ENCODE results near the gene SLC30A7.
"Not testable (repeated sequence)": the region's sequence is repeated elsewhere in the genome, so short reads cannot be mapped to it uniquely, and the experiment has no call there.

SLC30A7 gene

GRCh38 chr1:100942304-100943046, 46.6 kb downstream of the SLC30A7 start:
- DNase-seq, result no peak

GRCh38 chr1:100943533-100943932, 47.6 kb downstream of the SLC30A7 start:
- DNase-seq, result no peak

DNA sequence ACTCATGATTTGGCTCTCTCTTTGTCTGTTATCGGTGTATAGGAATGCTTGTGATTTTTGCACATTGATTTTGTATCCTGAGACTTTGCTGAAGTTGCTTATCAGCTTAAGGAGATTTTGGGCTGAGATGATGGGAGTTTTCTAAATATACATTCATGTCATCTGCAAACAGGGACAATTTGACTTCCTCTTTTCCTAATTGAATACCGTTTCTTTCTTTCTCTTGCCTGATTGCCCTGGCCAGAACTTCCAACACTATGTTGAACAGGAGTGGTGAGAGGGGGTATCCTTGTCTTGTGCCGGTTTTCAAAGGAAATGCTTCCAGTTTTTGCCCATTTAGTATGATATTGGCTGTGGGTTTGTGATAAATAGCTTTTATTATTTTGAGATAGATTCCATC, 50.2 kb downstream of the SLC30A7 start:
- DNase-seq, result not testable (repeated sequence)

- DNase-seq, result not testable (repeated sequence)
These were observed 51.9 kb downstream of the SLC30A7 start for GRCh38 chr1:100947816-100948215.

GRCh38 chr1:100948721-100949405, 53.0 kb downstream of the SLC30A7 start:
- not testable (repeated sequence) for DNase-seq

DNA sequence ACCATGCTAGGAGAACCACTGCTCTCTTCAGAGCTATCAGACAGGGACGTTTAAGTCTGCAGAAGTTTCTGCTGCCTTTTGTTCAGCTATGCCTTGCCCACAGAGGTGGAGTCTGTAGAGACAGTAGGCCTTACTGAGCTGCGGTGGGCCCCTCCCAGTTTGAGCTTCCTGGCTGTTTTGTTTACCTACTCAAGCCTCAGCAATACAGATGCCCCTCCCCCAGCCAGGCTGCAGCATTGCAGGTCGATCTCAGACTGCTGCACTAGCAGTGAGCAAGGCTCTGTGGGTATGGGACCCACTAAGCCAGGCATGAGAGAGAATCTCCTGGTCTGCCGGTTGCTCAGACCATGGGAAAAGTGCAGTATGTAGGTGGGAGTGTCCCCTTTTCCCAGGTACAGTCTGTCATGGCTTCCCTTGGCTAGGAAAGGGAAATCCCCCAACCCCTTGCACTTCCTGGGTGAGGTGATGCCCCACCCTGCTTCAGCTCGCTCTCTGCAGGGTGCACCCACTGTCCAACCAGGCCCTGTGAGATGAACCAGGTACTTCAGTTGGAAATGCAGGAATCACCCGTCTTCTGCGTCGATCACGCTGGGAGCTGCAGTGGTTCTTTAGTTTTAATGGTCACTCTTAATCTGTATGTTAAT, 53.7 kb downstream of the SLC30A7 start:
- DNase-seq, result not testable (repeated sequence)

DNA sequence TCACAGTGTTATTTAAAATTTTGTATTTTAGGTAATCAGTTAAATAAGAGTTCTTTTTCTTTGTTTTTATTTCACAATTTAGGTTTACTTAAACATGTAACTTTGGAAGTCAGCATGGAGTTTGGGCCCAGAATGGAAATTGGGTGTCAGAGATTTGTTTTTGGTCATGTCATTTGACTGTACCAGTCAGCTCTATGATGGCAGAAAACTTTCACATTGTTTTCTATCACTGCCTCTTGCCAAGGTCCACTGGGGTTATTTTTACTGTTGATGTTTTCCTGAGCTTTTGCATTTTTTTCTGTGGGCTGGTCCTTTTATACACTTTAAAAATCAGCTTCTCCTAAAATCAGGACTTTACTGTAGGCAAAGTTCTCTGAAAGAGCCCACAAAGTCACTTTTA, 54.4 kb downstream of the SLC30A7 start:
- no peak for DNase-seq

GRCh38 chr1:100950781-100951180, 54.9 kb downstream of the SLC30A7 start:
- DNase-seq, result no peak

- DNase-seq, result no peak
These were observed 56.3 kb downstream of the SLC30A7 start for GRCh38 chr1:100952104-100952745.

GRCh38 chr1:100952970-100953369, 57.1 kb downstream of the SLC30A7 start:
- not testable (repeated sequence) for DNase-seq

- DNase-seq, result no peak
These were observed 58.3 kb downstream of the SLC30A7 start for GRCh38 chr1:100953960-100954730.

DNA sequence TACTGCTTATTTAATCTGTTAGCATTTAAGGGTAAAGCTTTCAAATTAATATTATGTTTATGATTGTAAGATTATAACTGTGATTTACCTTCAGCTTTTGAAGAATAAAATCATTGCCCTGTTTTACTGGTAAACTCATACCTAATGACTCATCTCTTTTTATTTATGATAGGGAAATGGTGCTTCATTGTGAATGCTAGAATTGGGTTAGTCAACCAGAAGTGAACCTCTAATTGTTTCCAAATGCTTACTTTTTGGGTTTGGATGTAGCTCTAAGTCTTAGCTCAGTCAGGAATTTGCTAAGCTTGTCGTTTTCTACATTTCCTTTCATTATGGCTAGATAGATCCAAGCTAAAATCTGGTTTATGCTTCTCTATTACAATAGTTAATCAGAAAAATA, 59.4 kb downstream of the SLC30A7 start:
- DNase-seq, result no peak

GRCh38 chr1:100959502-100960060, 63.7 kb downstream of the SLC30A7 start:
- no peak for DNase-seq

DNA sequence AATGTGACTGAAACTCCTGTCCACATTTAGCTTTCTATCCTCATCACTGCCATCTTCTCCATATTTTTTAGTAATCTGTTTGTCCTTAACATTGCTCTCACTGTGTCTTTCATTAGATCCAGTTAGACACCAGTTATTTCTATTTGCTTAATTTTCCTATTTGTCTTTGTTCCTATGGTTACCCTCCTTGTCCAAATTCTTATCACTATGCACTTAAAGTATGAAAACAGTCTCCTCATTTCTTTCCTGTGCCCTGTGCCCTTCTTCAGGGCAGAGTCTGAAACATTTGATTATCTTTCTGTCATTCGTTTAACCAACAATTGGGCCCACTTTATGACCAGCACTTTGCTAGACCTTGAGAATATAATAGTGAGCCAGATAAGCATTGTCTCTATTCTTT, 64.2 kb downstream of the SLC30A7 start:
- DNase-seq, result no peak

- DNase-seq, result no peak
These were observed 72.7 kb downstream of the SLC30A7 start for GRCh38 chr1:100968621-100969020.

- no peak for DNase-seq
These were observed 73.4 kb downstream of the SLC30A7 start for GRCh38 chr1:100969327-100969726.

GRCh38 chr1:100971021-100971420, 75.1 kb downstream of the SLC30A7 start:
- no peak for DNase-seq

DNA sequence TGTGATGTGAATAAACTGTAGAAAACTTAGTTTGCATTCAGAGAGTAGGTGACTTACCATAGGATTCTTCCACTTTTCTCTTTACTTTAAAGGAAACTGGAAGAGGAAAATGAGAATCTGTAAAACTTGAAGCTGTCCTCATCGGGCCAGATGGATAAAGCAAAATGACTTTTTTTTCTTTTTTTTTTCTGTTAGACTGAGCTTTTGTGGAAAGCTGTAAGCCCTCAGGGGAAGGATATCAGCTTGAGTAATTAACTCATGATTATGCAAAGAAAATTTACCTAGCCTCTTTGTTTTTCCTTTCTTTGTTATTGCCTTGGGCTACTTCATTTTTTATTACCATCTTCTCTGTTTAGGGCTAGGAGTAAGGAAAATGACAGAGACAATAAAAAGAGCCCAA, 76.3 kb downstream of the SLC30A7 start:
- DNase-seq, result no peak

DNA sequence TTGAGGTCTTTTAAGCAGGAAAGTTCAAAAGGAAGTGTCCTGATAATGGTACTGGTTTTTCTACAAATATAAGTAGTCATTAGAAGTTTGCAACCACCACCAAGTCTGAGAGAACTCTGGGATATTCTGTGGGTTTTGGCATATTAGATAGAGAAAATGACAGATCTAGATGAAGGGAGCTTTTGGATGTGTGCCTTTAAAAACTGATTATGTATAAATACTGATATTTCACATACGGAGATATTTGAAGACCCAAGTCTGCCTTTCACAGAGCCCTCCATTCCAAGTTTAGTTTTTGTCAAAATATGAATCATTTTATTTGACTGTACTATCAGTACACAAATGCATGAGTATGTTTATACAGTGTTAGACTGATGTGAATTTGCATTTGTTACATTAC, 81.0 kb downstream of the SLC30A7 start:
- no peak for DNase-seq

GRCh38 chr1:100979631-100980030, 83.7 kb downstream of the SLC30A7 start:
- no peak for DNase-seq

DNA sequence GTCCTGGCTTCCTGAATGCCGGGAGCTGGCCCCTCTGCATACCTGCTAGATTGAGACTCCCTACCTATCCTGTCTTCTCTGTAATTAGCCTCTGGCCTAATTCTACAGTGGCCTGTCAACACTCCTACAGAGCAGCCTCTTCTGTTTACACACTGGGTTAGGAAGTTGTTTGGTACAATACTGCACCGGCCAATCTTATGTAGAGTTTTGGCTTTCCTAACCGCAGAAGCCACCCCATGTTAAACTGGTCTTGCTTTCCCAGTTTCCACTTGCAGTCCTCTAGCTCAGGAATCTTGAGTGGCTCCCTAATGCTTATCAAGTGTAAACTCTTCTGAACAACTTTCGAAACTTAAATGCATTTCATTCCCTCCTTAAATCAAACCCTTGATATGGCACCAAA, 86.9 kb downstream of the SLC30A7 start:
- DNase-seq, result no peak

- no peak for DNase-seq
These were observed 92.2 kb downstream of the SLC30A7 start for GRCh38 chr1:100988121-100988520.
